HG03565 (cell line): ENCODE data around the gene ATAD3C.
A peak's percentile ranks its signal among the peaks of the same experiment; 100 is the strongest.
"Not testable (repeated sequence)": the region's sequence is repeated elsewhere in the genome, so short reads cannot be mapped to it uniquely, and the experiment has no call there.

Experiments used
- ATAC-seq: cut with Tn5 transposase; IDR thresholded peaks from one replicate; pipeline ENCODE4 v1.9.1; 2021; ENCODE audit warnings: mild to moderate bottlenecking, moderate library complexity; ENCODE audit not compliant: unreplicated experiment

Gene ATAD3C, protein sequence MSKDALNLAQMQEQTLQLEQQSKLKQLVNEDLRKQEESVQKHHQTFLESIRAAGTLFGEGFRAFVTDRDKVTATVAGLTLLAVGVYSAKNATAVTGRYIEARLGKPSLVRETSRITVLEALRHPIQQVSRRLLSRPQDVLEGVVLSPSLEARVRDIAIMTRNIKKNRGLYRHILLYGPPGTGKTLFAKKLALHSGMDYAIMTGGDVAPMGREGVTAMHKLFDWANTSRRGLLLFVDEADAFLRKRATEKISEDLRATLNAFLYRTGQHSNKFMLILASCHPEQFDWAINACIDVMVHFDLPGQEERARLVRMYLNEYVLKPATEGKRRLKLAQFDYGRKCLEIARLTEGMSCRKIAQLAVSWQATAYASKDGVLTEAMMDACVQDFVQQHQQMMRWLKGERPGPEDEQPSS

DNA sequence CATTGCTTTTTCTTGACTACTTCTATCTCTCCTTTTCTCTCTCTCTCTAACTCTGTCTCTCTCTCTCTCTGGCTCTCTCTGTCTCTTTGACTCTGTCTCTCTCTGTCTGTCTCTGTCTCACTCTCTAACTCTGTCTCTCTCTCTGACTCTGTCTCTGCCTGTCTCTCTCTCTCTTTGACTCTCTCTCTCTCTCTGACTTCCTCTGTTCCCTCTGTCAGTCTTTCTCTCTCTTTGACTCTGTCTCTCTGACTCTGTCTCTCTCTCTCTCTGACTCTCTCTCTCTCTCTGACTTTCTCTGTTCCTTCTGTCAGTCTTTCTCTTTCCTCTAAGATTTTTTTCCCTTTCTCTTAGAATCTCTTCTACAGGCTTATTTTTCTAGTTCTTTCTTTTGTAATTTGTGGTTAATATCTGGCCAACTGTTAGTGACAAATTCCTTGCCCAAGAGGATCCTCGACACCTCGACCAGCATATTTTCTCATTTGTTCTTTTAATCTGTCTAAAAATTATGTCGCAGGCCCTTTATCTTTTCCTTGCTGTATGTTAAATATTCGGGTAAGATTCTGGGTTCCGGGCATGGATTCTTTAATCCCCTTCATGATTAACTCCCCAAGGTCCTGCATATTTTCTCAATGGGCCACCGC lies at the start of gene ATAD3C:
Gene ATAD3C, plus strand, starts transcription at position 591 of the 641 bp plus-strand sequence. CDS start 995 bp downstream, outside the sequence.
- ATAC-seq, result no peak

DNA sequence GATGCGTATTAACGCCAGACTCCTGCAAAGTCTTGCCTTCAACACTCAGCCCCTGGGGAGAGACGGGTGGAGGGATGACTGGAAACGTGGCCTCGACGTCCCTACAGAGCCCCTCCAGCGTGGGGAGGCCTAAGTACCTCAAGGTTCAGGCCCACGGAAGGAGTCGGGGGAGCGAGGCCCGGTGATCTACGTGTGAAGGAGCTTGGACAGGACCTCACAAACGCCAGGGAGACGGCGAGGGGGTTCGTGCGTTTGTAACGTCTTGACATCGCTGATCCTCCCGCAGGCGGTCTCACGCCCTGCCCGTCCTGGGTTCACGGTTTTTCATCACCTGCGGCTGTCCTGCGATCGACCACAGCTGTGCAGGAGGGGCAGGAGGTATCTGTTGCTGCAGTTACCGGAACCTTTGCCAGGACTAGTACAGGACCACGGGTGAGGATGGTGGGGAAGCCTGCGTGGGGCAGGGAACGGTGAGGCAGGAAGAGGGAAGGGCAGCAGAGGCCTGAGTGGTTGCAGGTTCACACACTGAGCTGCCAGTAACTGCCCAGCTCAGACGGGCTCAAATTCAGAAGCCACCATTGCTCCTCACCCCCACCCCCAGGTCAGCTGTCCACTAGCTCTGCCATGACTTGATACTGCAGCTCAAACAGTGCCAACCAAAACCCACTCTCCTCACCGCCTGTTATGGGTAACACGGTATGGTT lies 49.5 kb upstream of the ATAD3C start:
- ATAC-seq, result no peak

DNA sequence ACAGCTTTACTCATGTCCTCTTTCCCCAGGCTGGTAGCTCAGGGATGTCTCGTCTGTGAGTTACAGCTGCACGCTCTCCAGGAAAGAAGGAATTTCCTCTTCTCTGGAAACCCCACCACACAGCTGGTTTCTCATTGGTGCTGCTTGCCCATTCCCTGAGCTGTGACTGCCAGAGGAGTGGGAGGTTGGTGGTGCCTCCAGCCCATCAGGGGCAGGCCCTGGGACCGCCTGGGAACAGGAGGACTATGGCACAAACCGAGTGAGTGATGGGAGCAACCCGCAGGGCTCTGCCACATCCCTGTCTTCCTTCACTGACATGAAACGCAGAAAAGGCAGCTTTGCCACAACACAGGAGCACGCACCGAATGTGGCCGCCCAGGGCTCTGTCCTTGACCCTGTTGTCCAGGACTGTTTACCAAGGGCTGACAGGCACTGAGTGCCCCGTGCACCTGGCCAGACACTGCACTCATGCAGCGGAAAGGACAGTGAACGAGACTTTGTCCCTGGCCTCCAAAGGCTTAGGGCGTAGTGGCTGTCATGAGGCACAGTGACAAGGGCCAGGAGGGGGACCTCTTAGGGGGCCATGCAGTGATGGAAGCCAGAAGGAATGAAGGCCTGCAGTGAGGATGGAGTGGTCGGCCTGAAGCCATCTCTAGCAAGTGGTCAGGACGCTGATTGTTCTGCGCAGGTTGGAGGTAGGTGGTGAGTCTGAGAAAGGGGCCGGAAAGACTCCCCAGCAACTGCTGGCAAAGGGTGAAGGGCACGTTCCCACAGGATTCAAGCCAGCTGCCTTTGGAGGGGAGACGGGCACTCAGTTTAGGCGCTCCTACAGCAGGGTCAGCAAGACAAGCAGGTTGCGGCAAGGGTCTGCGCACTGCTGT lies 48.7 kb upstream of the ATAD3C start:
- ATAC-seq, result no peak

DNA sequence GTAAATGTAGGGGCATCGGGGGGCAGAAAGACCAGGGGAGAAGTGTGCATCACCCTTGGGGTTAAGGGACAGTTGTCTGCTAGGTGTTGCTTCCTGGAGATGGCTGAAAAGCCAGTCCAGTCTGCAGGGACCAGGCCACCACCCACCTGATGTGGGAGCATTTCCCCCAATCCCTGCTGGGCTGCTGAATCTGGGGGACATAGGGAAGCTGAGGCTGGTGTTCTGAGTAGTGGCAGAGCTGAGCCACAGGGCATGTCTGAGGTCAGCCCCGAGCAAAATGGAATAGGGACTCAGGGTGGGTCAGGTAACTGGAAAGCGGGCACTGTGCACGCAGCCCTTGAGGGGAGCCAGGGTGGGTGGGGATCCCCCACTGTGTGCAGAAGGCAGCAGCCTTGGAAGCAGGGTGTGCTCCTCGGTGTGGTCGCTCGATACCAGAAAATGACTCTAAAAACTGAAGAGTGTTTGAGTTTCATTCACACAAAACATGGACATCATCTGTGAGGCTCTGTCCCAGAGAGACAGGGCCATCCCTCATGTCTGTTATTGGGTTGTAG lies 48.0 kb upstream of the ATAD3C start:
- ATAC-seq, result no peak

DNA sequence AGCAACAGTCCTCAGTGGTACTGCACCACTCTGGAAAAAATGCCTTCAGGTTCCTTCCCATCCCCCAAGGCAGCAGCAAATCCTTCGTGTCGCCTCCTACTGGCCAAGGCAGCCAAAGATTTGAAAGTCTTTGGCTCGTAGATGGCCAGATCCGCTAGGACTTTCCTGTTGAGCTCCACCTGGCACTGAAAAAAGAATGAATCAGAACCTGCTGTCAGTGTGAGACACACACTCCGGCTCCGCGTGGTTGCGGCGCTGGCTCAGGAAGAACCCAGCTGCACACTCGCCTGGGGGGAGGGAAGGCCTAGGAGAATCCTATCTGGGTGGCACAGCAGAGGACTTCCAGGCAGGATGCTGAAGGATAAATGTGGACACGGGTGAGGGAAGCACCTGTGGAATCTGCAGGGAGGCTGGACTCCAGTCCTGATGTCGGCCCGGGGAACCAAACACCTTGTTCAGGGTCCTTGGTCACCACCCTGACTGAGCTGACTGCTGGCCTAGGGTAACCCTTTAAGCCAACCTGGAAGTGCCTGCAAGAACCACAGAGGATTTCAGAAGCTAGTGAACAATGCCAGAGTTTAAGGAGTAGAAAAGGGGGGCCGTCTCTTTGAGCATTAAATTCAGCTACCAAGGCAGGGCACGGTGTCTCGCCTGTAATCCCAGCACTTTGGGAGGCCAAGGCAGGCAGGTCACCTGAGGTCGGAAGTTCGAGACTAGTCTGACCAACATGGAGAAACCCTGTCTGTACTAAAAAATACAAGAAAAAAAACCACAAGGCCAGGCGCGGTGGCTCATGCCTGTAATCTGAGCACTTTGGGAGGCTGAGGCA lies 47.2 kb upstream of the ATAD3C start:
- ATAC-seq, result no peak

DNA sequence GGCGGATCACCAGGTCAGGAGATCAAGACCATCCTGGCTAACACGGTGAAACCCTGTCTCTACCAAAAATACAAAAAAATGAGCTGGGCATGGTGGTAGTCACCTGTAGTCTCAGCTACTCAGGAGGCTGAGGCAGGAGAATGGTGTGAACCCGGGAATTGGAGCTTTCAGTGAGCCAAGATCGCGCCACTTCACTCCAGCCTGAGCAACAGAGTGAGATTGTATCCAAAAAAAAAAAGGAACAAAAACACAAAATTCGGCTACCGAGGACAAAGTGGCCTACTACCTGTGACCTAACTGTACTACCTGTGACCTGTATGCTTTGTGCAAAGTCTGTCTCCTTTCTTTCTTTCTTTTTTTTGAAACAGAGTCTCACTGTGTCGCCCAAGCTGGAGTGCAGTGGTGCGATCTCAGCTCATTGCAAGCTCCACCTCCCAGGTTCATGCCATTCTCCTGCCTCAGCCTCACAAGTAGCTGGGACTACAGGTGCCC lies 46.5 kb upstream of the ATAD3C start:
- ATAC-seq, result not testable (repeated sequence)

DNA sequence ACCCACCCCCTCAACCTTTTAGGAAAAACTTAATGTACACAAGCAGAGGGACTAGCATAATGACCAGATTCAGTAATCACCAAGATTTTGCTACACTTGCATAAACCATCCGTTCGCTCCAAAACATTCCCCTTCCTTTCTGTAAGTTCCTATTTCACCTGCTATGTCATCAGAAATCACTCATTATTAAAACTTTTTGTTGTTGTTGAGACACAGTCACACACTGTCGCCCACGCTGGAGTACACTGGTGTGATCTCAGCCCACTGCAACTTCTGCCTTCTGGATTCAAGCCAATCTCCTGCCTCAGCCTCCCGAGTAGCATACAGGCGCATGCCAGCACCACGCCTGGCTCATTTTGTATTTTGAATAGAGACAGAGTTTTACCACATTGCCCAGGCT lies 45.8 kb upstream of the ATAD3C start:
- ATAC-seq, result no peak

DNA sequence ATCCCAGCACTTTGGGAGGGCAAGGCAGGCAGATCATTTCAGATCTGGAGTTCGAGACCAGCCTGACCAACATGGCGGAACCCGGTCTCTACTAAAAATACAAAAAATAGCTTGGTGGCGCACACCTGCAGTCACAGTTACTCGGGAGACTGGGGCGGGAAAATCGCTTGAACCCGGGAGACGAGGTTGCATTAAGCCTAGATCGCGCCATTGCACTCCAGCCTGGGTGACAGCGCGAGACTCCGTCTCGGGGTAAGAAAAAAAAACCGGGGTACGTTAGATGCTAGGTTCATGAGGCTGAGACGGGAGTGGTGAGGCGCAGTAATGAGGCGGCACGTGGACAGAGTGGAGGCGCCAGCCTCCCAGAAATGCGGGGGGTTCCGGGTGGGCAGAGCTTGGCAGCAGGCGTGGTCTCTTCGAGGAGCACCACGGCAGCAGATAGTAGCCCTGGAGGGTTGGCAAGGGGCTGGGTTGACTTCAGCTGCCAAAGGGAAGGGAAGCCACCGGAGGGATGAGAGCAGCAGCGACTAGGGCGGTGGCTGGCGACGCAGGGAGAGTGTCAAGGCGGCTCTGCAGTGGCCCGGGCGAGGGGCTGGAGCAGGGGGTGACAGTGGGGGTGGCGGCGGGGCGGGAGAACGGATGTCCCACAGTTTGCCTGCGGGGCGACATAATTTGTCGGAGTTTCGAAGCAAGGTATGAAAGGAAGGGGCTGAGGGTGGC lies 43.2 kb upstream of the ATAD3C start:
- no peak for ATAC-seq

DNA sequence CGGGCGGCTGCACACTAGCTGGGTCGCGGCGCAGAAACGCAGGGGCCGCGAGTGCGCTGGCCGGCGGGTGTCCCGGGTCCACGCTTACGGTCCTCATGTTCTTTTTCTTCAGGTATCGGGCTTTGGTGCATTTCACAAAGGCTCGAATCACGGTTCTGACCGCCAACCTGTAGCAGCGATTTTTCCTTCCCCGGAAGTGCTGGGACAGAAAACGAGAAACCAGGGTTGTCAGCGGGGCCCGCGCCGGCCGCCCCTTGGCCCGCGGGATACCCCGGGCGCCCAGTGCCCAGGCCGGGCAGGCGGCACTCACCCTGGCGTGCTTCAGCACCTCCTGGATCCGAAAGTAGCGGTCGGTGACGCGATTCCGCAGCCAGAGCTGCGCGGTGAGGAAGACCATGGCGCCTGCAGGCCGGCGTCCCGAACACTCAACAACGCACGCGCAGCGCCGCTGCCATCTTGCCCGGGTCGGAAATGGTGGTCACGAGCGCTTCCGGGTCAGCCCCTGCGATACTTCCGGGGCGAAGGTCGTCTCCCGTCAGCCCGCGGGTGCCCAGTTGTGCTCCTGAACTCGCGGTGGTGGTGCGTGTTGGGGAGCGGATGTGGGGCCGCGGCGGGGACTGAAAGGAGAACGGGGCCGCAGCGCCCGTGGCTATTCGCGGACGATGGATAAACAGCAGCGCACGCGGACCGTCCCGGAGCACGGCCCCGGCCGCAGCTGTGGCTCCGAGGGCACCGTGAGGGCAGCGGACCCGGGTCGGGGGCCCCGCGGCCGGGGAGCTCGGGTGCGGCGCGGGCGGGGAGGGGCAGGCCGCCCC lies 42.5 kb upstream of the ATAD3C start, which contains the start of gene MRPL20:
Gene MRPL20, minus strand, starts transcription at position 473 of the 815 bp plus-strand sequence. Its CDS starts 76 bp downstream, at position 397.
- ATAC-seq, result peak; percentile 76

DNA sequence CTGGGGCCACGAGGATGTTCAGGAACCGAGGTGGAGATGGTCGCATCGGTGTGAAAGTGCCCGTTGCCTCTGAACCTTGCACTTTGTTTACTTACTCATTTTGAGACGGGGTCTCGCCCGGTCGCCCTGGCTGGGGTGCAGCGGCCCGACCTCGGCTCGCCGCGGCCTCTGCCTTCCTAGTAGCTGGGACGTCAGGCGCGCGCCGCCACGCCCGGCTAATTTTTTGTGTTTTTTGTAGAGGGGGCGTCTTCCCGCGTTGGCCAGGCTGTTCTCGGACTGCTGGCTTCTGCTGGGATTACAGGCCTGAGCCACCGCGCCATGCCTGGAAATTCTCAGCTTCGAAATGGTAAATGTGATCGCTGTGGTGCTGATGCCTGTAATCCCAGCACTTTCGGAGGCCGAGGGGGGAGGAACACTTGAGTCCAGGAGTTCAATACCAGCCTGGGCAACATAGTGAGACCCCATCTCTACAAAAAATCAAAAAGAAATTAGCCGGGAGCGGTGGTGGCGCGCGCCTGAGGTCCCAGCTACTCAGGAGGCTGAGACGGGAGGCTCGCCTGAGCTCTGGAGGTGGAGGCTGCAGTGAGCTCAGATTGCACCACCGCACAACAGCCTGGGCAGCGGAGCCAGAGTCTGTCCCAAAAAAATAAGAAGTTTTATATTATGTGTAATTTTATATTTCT lies 41.7 kb upstream of the ATAD3C start:
- ATAC-seq, result peak; percentile 14

DNA sequence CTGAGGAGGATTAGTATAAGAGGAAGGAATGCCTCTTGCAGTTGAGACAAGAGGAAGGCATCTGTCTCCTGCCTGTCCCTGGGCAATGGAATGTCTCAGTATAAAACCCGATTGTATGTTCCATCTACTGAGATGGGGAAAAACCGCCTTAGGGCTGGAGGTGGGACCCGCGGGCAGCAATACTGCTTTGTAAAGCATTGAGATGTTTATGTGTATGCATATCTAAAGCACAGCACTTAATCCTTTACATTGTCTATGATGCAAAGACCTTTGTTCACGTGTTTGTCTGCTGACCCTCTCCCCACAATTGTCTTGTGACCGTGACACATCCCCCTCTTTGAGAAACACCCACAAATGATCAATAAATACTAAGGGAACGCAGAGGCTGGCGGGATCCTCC lies 39.3 kb upstream of the ATAD3C start:
- not testable (repeated sequence) for ATAC-seq

DNA sequence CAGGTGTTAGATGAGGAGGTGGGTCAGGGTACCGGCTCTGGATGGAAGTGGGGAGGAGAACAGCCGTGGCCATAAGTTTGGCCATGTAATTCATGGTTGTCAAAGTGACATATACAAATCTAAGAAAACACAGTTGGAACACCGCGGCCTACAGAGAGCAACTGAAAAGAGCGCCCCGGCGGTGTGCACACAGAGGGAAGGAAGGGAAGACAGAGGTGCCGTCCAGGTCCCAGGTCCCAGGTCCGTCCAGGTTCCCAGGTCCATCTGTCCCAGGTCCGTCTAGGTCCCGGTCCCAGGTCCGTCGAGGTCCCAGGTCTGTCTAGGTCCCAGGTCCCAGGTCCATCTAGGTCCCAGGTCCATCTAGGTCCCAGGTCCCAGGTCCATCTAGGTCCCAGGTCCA lies 37.9 kb upstream of the ATAD3C start:
- no peak for ATAC-seq

DNA sequence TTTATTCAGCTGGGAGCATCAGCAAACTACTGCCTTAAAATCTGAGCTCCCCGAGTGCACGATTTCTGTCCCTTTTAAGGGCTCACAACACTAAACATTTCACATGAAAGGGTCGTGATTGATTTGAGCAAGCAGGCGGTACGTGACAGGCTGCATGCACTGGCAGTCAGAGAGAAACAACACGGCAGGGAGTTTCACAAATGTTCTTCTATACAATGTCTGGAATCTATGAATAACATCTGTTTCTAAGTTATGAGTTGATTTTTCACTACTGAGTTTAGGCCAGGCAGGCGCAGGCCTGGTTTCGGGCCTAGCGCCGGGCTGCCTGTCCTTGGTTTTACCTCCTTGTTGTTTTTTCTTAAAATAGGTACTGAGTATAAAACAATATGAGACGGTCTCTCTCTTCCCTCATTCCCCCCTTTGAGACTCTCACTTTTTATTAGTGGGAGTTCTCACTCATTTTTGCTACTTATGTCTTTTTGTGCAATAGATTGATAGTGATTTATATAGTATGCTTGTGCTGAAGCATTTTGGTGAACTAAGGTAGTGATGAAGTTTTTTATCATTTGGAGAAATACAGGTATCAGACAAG lies 37.1 kb upstream of the ATAD3C start:
- ATAC-seq, result not testable (repeated sequence)

DNA sequence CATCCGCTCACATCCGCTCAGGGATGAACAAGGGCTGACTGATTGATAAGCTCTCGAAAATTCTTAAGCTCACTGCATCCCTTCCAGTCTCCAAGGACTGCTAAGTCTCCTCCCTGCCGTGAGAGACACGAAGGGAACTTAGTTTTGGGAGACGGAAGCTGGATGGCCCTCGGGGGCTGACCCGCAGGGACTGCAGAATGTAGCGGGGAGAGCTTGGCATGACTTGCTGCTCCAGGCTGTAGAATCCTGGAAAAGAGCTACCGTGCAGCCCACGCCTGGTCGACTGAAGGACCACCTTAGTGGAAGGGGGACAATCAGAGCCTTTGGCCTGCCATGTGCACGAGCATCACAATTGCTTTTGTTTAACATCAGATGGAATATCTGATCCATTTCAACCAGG lies 33.7 kb upstream of the ATAD3C start:
- ATAC-seq, result no peak

DNA sequence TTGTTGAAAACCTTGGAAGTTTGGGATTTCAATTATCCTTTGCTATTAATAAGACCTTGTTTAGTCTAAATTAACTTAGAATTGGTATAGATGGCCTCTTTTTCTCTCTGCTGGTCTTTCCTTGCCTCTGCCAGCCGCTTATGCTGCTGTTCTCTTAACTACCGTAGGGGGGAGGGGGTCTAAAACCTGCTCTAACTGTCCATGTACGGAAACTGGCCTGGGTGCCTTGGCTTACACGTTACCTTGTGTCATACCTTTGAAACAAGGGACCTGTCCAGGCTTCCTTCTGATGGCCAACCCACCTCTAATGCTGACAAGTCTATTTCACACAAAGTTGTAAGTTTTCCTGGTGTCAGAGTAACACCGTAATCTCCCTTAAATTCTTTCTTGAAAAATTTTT lies 32.1 kb upstream of the ATAD3C start:
- ATAC-seq, result not testable (repeated sequence)

DNA sequence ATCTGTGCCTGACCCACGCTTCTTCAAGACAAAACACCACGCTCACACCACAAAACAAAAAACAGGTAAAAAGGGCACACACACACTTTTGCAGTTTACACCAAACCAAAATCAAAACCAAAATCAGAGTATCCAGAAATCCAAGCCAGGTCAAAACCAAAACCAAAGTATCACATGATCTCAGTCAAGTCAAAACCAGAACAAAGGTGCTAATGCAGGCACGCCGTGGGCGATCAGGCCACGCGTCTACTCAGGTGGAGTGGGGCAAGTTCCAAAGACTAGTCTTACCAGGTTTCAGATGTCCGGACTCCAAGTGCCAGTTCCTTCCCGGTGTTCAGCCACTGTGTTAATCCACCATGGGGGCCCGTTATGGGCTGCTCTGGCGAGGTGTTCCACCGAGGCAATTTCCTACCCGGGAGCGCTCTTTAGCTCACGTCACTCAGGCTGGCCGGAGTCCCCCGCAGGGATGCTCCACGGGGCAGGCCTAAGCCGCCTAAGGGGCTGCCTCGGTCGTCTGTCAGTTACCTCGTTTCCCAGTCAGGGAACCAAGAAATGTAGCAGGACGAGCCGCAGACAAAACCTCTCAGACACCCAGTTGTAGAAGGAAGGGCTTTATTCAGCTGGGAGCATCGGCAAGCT lies 31.5 kb upstream of the ATAD3C start:
- ATAC-seq, result not testable (repeated sequence)
